Measurements from ENCODE around the gene GFI1B. TPM values are rescaled to one million over a fixed set of nuclear protein-coding genes. Genes with fewer than 3 reads are reported as not detected.

GFI1B gene
- total and polyA plus RNA-seq, 10 donors = 0.14 to 4.0 (median 2.1) TPM

DNA sequence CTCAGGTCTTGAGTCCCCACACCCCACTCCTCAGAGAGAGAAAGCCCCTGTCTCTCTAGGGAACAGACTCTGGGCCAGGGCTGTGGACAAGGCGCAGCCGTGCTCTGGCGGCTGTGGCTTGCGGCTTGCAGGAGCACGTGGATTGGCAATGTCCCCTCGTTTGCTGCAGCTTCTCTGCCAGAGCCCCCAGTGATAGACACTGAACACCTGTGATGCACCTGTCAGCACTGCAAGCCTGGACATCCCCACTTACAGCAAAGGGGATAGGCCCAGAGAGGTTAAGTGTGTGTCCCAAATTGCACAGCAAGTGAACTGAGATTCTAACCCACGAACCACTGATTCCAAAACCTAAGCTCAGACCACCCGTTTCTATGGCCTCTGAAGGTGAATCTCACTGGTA is 7.0 kb downstream of the GFI1B start:
- WGBS, 5 donors = 56 to 87% (median 77%) methylated on average over 2 to 8 of the region's 8 CpGs
- H3K4me1 ChIP-seq = peaks cover 0 to 38% (median 24%) of the 10 kb centered on the region in 6 donors
- intact Hi-C loops (cut with DNase I; ENCODE audit: low total_unique reads) = loop anchor here (10.0 kb wide), 1 partner anchor 59 kb away; no protein-coding TSS in a partner anchor
- DNase-seq = no peak
- TF ChIP-seq POLR2A (IDR thresholded peaks at IDR 0.05) (no peak), POLR2AphosphoS5 (IDR thresholded peaks at IDR 0.05) (no peak)
- TF ChIP-seq, protein P1, sequence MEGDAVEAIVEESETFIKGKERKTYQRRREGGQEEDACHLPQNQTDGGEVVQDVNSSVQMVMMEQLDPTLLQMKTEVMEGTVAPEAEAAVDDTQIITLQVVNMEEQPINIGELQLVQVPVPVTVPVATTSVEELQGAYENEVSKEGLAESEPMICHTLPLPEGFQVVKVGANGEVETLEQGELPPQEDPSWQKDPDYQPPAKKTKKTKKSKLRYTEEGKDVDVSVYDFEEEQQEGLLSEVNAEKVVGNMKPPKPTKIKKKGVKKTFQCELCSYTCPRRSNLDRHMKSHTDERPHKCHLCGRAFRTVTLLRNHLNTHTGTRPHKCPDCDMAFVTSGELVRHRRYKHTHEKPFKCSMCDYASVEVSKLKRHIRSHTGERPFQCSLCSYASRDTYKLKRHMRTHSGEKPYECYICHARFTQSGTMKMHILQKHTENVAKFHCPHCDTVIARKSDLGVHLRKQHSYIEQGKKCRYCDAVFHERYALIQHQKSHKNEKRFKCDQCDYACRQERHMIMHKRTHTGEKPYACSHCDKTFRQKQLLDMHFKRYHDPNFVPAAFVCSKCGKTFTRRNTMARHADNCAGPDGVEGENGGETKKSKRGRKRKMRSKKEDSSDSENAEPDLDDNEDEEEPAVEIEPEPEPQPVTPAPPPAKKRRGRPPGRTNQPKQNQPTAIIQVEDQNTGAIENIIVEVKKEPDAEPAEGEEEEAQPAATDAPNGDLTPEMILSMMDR (IDR thresholded peaks at IDR 0.05 in 8 of 11, conservative IDR thresholded peaks at IDR 0.05 in 3 of 11) = no peak
- no peaks in the 10 kb centered on the region for H3K9me3 ChIP-seq
- no peak overlapping the region for H3K4me3 ChIP-seq
- H3K27ac ChIP-seq = no peak overlapping the region
- peaks cover 0 to 82% (median 0%) of the 10 kb centered on the region in 7 donors for H3K27me3 ChIP-seq (replicated peaks in 1 of 7)
- no peaks in the 10 kb centered on the region for H3K36me3 ChIP-seq

GRCh38 chr9:132986114-132986513 is 7.6 kb downstream of the GFI1B start:
- no peak overlapping the region for H3K4me3 ChIP-seq
- 84 to 90% (median 88%) methylated on average over 13 of the region's 13 CpGs for WGBS, 5 donors
- no peak overlapping the region for H3K27ac ChIP-seq
- intact Hi-C loops (cut with DNase I; ENCODE audit: low total_unique reads) = loop anchor here (10.0 kb wide), 1 partner anchor 59 kb away; no protein-coding TSS in a partner anchor
- no peaks in the 10 kb centered on the region for H3K9me3 ChIP-seq
- TF ChIP-seq POLR2AphosphoS5 (IDR thresholded peaks at IDR 0.05) = no peak
- no peak for TF ChIP-seq POLR2A (IDR thresholded peaks at IDR 0.05)
- TF ChIP-seq, protein P1 (IDR thresholded peaks at IDR 0.05 in 8 of 11, conservative IDR thresholded peaks at IDR 0.05 in 3 of 11) = no peak
- H3K4me1 ChIP-seq = peaks cover 0 to 38% (median 24%) of the 10 kb centered on the region in 6 donors
- no peaks in the 10 kb centered on the region for H3K36me3 ChIP-seq
- DNase-seq = no peak
- peaks cover 0 to 82% (median 0%) of the 10 kb centered on the region in 7 donors for H3K27me3 ChIP-seq (replicated peaks in 1 of 7)

DNA sequence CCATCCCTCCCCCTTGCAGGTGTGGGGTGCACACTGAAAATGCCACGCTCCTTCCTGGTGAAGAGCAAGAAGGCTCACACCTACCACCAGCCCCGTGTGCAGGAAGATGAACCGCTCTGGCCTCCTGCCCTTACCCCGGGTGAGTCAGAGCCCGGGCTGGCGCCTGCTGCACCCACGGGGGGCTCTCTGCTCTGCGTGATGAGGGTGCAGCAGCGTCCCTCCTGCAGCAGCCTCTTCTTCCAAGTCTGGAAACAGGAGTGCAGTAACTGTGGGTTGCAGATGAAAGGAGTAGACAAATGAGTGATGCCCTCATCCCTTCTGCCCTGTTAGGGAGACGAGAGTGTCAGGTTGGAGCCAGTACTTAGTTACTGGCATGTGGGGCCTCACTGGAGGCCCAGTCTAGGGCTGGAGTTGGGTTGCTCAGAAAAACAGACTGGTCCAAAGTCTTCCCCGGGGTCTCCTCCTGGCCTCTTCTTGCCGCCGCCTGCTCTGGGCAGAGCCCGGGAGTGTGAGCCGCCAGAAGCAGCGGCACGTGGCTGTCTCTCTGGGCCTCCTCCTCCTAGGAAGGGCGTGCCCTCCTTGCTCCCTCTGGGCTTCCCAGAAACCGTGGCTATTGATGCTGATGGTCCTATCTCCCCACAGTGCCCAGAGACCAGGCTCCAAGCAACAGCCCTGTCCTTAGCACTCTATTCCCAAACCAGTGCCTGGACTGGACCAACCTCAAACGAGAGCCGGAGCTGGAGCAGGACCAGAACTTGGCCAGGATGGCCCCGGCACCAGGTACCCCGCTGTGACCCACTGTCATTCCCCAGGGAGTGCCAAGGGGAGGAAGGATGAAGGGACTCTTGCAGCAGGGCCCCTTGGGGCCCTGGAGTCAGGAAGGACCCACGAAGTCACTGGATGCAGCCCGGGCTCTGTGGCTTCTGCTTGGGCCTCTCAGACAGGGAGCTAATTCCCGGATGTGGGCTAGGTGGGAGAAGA is 8.4 kb downstream of the GFI1B start:
- Histone ChIP-seq H3K27ac (no peak overlapping the region), H3K4me3 (no peak overlapping the region), H3K4me1 (peaks cover 0 to 45% (median 26%) of the 10 kb centered on the region in 6 donors), H3K36me3 (no peaks in the 10 kb centered on the region), H3K27me3 (replicated peaks in 1 of 7) (peaks cover 0 to 82% (median 4%) of the 10 kb centered on the region in 7 donors), H3K9me3 (no peaks in the 10 kb centered on the region)
- WGBS, 5 donors = 48 to 79% (median 59%) methylated on average over 6 to 26 of the region's 26 CpGs
- DNase-seq = no peak
- intact Hi-C loops (cut with DNase I; ENCODE audit: low total_unique reads) = loop anchor here (10.0 kb wide), 1 partner anchor 58 kb away; no protein-coding TSS in a partner anchor
- TF ChIP-seq, protein P1 (IDR thresholded peaks at IDR 0.05 in 8 of 11, conservative IDR thresholded peaks at IDR 0.05 in 3 of 11) = no peak
- no peak for TF ChIP-seq POLR2AphosphoS5 (IDR thresholded peaks at IDR 0.05)
- no peak for TF ChIP-seq POLR2A (IDR thresholded peaks at IDR 0.05)
